ENCODE results near the gene SMIM7. TPM values are rescaled to one million over a fixed set of nuclear protein-coding genes. Genes with fewer than 3 reads are reported as not detected.
A peak's percentile ranks its signal among the peaks of the same experiment; 100 is the strongest.

Gene SMIM7
- total RNA-seq, 1 donor from 2014 or later: 65.3 TPM

DNA sequence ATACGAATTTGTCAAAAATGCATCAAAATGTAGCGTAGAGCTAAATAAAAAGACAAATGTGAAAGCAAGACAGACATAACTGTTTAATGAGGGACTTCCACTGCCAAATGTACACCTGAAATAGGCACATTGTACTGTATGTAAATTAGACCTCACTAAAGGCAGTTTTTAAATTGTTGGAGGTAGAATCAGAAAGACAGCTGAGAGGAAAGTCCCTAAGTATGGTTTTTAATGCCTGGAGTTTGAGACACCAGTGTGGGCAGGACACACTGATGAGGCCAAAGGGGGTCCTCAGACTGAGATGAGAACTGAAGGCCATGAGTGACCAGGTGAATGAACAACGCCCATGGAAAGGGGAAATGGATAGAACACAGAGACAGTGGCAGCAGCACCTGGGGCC lies 54.8 kb downstream of the SMIM7 start:
- no peaks in the 10 kb centered on the region for H3K36me3 ChIP-seq
- no peak overlapping the region for H3K9ac ChIP-seq
- no peaks in the 10 kb centered on the region for H3K27me3 ChIP-seq
- H3K4me3 ChIP-seq: no peak overlapping the region
- no peak overlapping the region for H3K4me2 ChIP-seq
- Mint-ChIP-seq H3K4me1 (peaks cover 13% of the 10 kb centered on the region), H3K36me3 (no peaks in the 10 kb centered on the region), H3K9me3 (no peaks in the 10 kb centered on the region), H3K27me3 (ENCODE audit: insufficient read depth, low read depth) (peaks cover 2% of the 10 kb centered on the region), H3K27ac (peak overlapping the region; percentile 62), H3K4me3 (no peak overlapping the region)
- H3K27ac ChIP-seq: no peak overlapping the region
- no peaks in the 10 kb centered on the region for H3K4me1 ChIP-seq
- DNase-seq (ENCODE audit: low spot score): no peak
- peaks cover 72% of the 10 kb centered on the region for H4K20me1 ChIP-seq (ENCODE audit: low read depth)
- H3F3A ChIP-seq (ENCODE audit: low read depth): no peaks in the 10 kb centered on the region
- H2AFZ ChIP-seq (replicated peaks): no peak overlapping the region
- TF ChIP-seq EZH2phosphoT487 (IDR thresholded peaks at IDR 0.05): no peak
- TF ChIP-seq, protein P1, sequence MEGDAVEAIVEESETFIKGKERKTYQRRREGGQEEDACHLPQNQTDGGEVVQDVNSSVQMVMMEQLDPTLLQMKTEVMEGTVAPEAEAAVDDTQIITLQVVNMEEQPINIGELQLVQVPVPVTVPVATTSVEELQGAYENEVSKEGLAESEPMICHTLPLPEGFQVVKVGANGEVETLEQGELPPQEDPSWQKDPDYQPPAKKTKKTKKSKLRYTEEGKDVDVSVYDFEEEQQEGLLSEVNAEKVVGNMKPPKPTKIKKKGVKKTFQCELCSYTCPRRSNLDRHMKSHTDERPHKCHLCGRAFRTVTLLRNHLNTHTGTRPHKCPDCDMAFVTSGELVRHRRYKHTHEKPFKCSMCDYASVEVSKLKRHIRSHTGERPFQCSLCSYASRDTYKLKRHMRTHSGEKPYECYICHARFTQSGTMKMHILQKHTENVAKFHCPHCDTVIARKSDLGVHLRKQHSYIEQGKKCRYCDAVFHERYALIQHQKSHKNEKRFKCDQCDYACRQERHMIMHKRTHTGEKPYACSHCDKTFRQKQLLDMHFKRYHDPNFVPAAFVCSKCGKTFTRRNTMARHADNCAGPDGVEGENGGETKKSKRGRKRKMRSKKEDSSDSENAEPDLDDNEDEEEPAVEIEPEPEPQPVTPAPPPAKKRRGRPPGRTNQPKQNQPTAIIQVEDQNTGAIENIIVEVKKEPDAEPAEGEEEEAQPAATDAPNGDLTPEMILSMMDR (IDR thresholded peaks at IDR 0.05): no peak
- no peak for TF ChIP-seq EZH2 (IDR thresholded peaks at IDR 0.05)
- H3K9me3 ChIP-seq (ENCODE audit: low read depth): no peaks in the 10 kb centered on the region
- peaks cover 90% of the 10 kb centered on the region for H3K79me2 ChIP-seq (ENCODE audit: low read depth)

DNA sequence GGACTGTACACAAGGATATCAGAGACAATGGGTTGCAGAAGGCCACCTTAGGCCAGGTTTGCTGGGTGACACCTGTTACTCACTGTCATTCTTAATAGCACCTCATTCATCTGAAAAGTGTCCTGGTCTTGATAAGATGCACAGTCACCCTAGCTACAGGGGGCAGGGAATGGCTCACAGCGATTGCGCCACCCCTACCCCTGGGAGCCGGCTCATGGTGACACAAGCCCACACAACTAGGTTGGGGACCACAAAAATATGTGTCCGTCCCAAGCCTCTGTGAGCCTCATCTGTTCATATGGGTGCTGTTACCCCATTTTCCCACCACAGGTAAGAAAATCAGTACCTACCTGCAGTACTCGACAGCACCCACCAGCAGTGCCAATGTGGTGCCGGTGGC lies 55.3 kb downstream of the SMIM7 start:
- Histone ChIP-seq H3K27me3 (no peaks in the 10 kb centered on the region), H3K4me2 (no peak overlapping the region), H3K4me3 (no peak overlapping the region), H3K4me1 (no peaks in the 10 kb centered on the region), H4K20me1 (ENCODE audit: low read depth) (peaks cover 72% of the 10 kb centered on the region), H3F3A (ENCODE audit: low read depth) (no peaks in the 10 kb centered on the region), H3K9ac (no peak overlapping the region), H3K79me2 (ENCODE audit: low read depth) (peaks cover 87% of the 10 kb centered on the region), H3K9me3 (ENCODE audit: low read depth) (no peaks in the 10 kb centered on the region), H3K36me3 (no peaks in the 10 kb centered on the region), H3K27ac (no peak overlapping the region), H2AFZ (replicated peaks) (no peak overlapping the region)
- DNase-seq (ENCODE audit: low spot score): no peak
- TF ChIP-seq EZH2 (IDR thresholded peaks at IDR 0.05): no peak
- no peak for TF ChIP-seq EZH2phosphoT487 (IDR thresholded peaks at IDR 0.05)
- TF ChIP-seq, protein P1 (IDR thresholded peaks at IDR 0.05): no peak
- Mint-ChIP-seq H3K4me1 (peaks cover 13% of the 10 kb centered on the region), H3K36me3 (no peaks in the 10 kb centered on the region), H3K4me3 (no peak overlapping the region), H3K9me3 (no peaks in the 10 kb centered on the region), H3K27me3 (ENCODE audit: insufficient read depth, low read depth) (peaks cover 2% of the 10 kb centered on the region), H3K27ac (no peak overlapping the region)

DNA sequence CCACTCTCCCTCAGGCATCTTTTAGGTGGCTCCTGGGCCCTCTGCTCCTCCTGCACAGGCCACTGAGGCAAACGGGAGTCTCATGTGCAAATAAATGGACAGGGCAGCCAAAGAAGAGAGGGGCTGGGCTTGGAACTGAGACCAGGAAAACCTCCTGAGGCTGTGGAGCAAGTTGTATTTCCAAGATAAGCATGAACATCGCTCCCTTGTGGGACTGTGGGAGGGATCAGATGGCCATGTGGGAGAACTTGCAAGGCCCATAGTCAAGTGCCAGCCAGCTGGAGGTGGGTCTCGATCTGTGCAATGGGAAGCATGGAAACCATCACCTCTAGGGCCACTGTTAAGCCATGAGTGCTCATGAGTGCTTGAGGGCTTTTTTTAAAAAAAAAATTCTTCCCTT lies 56.9 kb downstream of the SMIM7 start:
- peaks cover 2% of the 10 kb centered on the region for H3K27me3 Mint-ChIP-seq (ENCODE audit: insufficient read depth, low read depth)
- Histone ChIP-seq H2AFZ (replicated peaks) (no peak overlapping the region), H3K4me2 (no peak overlapping the region), H3K4me3 (no peak overlapping the region), H3K79me2 (ENCODE audit: low read depth) (peaks cover 86% of the 10 kb centered on the region), H4K20me1 (ENCODE audit: low read depth) (peaks cover 83% of the 10 kb centered on the region), H3F3A (ENCODE audit: low read depth) (no peaks in the 10 kb centered on the region), H3K9me3 (ENCODE audit: low read depth) (no peaks in the 10 kb centered on the region), H3K27me3 (no peaks in the 10 kb centered on the region), H3K27ac (no peak overlapping the region), H3K4me1 (no peaks in the 10 kb centered on the region), H3K36me3 (no peaks in the 10 kb centered on the region), H3K9ac (no peak overlapping the region)
- no peak overlapping the region for H3K4me3 Mint-ChIP-seq
- H3K9me3 Mint-ChIP-seq: no peaks in the 10 kb centered on the region
- no peak overlapping the region for H3K27ac Mint-ChIP-seq
- H3K36me3 Mint-ChIP-seq: no peaks in the 10 kb centered on the region
- TF ChIP-seq, protein P1 (IDR thresholded peaks at IDR 0.05): no peak
- no peak for TF ChIP-seq EZH2 (IDR thresholded peaks at IDR 0.05)
- TF ChIP-seq EZH2phosphoT487 (IDR thresholded peaks at IDR 0.05): no peak
- DNase-seq (ENCODE audit: low spot score): no peak
- peaks cover 17% of the 10 kb centered on the region for H3K4me1 Mint-ChIP-seq
